HG03575 (cell line): ENCODE results near the gene FOXR1.
"Not testable (repeated sequence)": the region's sequence is repeated elsewhere in the genome, so short reads cannot be mapped to it uniquely, and the experiment has no call there.

Source experiments
- ATAC-seq: cut with Tn5 transposase; IDR thresholded peaks from one replicate; pipeline ENCODE4 v1.9.1; 2021; ENCODE audit not compliant: unreplicated experiment, insufficient number of reproducible peaks, low FRiP score; ENCODE audit errors: extremely low read depth

Gene FOXR1

DNA sequence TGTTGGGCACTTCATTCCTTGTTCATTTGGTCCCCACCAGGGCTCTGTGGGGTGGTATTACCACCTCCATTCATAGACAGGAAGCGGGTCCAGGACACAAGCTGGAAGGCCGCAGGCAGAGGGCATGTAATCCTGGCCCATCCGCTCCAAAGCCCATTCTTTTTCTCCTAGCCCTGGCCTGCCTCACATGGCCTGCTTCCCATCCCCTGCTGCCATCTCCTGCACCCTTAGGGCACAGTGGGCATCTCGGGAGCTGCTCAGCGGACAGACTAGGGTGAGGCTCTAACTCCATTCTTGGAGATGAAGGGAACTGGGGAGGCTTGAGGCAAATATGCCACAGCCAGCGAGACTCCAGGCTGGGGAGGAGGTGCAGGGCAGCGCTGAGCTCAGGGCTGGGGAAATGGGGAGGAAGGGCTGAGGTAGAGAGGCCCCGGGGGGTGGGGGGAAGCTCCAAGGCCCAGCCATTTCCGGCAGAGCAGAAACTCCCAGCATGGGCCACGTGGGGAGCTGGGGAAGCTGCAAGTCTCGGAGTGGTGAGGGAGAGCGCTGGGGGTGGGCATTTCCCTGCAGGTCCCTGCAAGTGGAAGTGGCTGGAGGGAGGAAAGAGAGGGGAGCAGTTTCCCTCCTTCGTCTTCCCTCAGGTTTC, 31.5 kb upstream of the FOXR1 start:
- no peak for ATAC-seq

- ATAC-seq = no peak
Measured at GRCh38 chr11:118947091-118947490, 24.5 kb upstream of the FOXR1 start.

GRCh38 chr11:118948000-118948399, 23.6 kb upstream of the FOXR1 start:
- ATAC-seq = no peak

DNA sequence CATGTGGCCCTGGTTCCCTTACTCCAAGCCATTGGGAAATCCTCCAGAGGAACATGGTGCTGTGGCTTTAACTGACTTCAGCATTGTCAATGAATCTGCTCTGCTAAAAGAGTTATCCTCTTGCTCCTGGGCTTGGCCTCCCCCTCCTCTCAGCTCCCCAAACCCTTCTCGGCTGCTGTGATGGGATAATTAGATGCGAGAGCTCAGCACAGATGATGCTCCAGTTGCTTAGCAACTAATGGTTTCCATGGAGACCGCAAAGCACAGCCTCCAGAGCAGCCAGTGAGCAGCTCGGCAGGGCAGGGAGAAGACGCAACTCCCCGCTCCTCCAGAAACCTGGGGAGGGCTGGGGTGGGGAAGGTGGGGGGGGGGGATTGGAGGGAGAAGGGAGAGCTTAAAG, 18.3 kb upstream of the FOXR1 start:
- no peak for ATAC-seq

DNA sequence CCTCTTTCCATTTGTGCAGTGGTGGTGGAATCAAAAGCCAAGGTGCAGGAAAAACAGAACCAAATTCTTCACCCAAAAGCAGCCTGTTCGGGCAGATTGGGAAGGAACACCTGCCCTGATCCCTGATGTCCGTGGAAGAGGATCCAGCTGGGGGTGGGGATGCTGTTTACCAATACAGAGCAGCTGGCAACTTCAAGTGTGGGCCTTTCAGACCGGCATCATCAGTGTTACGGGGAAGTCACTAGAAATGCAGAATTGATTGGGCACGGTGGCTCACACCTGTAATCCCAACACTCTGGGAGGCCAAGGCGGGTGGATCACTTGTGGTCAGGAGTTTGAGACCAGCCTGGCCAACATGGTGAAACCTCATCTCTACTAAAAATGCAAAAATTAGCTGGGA, 17.6 kb upstream of the FOXR1 start:
- not testable (repeated sequence) for ATAC-seq

DNA sequence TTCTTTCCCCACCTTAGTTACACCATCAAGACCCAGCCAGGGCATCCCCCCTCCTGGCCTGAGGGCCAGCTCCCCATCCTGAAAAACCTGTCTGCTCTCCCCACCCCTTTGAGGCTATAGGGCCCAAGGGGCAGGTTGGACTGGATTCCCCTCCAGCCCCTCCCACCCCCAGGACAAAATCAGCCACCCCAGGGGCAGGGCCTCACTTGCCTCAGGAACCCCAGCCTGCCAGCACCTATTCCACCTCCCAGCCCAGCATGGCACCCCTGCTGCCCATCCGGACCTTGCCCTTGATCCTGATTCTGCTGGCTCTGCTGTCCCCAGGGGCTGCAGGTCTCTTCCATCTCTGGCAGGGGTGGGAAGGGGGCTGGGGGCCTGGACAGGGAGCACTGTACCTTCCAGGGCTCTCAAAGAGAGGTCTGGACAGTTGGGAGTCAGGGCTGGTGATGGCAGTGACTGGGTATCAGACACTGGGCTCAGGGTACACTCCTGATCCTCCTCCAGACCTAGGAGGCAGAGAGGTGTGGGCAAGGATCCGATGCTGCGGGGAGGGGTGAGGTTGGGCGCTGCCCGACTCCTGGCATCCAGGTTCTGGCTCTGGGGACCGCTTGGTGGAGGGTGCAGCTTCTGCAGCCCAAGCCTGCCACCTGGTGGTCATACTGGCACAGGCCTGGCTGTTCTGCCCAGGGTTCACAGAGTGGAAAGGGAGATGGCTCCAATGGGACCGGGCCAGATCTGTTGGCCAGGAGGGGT, 15.3 kb upstream of the FOXR1 start, which contains the start of gene UPK2:
Gene UPK2, plus strand, starts transcription at position 205 of the 753 bp plus-strand sequence. Its CDS starts 53 bp downstream, at position 258.
- ATAC-seq = no peak

GRCh38 chr11:118956847-118957469, 14.6 kb upstream of the FOXR1 start:
- ATAC-seq = no peak

- ATAC-seq = no peak
Measured at GRCh38 chr11:118957549-118957948, 14.0 kb upstream of the FOXR1 start.

GRCh38 chr11:118957968-118958367, 13.6 kb upstream of the FOXR1 start:
- no peak for ATAC-seq

GRCh38 chr11:118958577-118958976, 13.0 kb upstream of the FOXR1 start:
- no peak for ATAC-seq

DNA sequence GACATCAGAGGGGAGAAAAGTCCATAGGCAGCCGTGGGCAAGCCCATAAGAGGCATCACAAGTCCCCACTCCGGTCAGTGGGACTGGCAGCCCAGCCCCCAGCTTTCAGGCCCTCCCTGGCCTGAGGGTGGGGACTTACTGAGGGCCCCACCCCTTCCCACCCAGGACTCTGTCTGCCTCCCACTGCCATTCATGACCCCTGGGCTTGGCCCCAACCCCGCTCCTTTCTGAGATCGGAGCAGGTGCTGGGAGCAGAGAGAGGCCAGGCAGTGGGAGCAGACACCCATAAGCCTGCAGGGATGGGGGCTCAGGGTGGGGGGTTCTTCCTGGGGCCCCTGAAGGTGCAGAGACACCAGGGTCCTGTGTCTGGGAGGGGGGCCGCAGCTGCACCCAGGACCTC, 10.4 kb upstream of the FOXR1 start:
- no peak for ATAC-seq

GRCh38 chr11:118961591-118961990, 10.0 kb upstream of the FOXR1 start:
- ATAC-seq = no peak

- ATAC-seq = not testable (repeated sequence)
Measured at GRCh38 chr11:118969508-118969907, 2.1 kb upstream of the FOXR1 start.

DNA sequence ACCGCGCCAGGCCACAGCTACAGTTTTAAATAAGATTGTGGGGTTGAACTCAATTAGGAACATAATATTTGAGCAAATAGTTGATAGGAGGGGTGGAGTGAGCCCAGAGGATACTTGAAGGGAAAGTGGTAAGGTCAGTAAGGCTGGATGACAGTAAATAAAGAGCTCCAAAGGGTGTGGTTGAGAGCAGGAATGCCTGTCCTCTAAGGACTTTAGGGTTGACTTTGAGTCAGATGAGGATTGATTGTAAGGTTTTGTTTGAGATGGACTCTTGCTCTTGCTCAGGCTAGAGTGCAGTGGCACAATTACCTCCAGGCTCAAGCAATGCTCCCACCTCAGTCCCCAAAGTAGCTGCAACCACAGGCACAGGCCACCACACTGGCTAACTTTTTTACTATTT, 2.4 kb downstream of the FOXR1 start:
- no peak for ATAC-seq

GRCh38 chr11:118975771-118976709, 4.5 kb downstream of the FOXR1 start:
- ATAC-seq = no peak

- ATAC-seq = no peak
Measured at GRCh38 chr11:118979434-118979833, 7.9 kb downstream of the FOXR1 start.

DNA sequence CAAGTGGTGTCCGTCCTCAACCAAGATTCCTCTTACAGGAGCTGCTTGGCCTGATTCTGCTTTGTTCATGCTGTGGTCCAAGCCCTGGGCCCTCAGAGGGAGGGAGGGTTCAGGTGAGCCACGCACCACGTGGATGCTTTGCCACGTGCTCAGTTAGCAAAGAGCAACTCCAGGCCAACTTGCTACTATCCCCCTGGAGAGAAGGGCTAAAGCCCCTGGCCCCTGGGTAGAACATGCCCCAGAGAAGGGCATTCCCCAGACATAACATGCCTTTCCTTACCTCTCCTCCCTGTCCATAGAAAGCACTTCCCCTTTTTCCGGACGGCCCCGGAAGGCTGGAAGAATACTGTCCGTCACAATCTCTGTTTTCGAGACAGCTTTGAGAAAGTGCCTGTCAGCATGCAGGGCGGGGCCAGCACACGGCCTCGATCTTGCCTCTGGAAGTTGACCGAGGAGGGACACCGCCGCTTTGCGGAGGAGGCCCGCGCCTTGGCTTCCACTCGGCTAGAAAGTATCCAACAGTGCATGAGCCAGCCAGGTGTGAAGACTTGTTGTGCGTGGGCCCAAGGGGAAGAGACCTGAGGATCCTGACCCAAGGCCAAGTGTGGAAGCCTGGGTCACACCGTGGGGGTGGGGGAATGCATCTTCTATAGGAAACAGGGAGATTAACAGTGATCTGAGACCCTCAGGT, 8.8 kb downstream of the FOXR1 start:
- no peak for ATAC-seq

GRCh38 chr11:118984337-118984736, 12.8 kb downstream of the FOXR1 start:
- ATAC-seq = not testable (repeated sequence)

DNA sequence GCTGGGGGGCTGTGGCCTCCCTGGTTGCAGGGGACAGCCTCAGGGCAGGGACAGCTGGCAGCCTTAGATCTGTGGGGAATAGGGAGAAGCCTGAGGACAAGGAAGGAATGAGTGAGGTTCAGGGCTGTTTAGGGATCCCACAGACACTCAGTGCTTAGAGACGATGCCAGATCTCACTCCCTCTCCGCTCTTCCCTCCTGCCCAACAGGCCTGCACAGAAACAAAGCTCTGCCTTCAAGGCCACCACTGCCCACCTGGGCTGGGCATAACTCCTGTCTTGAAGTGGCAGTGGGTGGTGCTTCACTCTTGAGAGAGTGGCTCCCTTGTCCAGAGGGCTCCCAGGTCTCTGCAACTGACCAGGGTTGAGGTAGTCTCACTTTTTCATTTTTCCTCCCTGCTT, 13.3 kb downstream of the FOXR1 start:
- no peak for ATAC-seq
